ENCODE results near the gene PPP1R1A.

GRCh38 chr12:54603173-54603814 lies 14.8 kb upstream of the PPP1R1A start:
- no peak for TF ChIP-seq POLR2A (IDR thresholded peaks at IDR 0.05; ENCODE audit: extremely low read depth, insufficient read length)
- TF ChIP-seq MYC (IDR thresholded peaks at IDR 0.05; ENCODE audit: low read depth, low read length): no peak
